ENCODE results near the gene BRINP2.

BRINP2 gene

DNA sequence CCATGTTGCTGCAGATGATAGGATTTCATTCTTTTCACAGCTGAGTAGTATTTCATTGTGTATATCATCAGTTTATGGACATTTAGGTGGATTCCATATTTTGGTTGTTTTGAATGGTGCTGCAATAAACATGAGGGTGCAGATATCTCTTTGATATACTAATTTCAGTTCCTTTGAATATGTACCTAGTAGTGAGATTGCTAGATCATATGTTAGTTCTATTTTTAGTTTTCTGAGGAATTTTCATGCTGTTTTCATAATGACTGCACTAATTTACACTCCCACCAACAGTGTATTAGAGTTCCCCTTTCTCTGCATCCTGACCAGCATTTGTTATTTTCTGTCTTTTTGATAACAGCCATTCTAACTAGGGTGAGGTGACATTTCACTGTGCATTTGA is 82.1 kb downstream of the BRINP2 start:
- peaks cover 0 to 6% of the 10 kb centered on the region in 2 donors for H3K4me1 ChIP-seq (ENCODE audit: control insufficient read depth in 1 of 2, insufficient read depth in 2 of 2, low read length in 2 of 2)
- H3K27me3 ChIP-seq (ENCODE audit: low read depth, low read length), result no peaks in the 10 kb centered on the region
- no peaks in the 10 kb centered on the region for H3K9me3 ChIP-seq (ENCODE audit: control insufficient read depth in 1 of 2, low read length in 2 of 2)
- H3K27ac ChIP-seq (ENCODE audit: low read length), result no peak overlapping the region
- no peaks in the 10 kb centered on the region for H3K36me3 ChIP-seq (ENCODE audit: control insufficient read depth in 1 of 2, insufficient read depth in 2 of 2, low read length in 2 of 2)
- no peak overlapping the region for H3K4me3 ChIP-seq (ENCODE audit: low read depth in 1 of 2, low read length in 2 of 2)

DNA sequence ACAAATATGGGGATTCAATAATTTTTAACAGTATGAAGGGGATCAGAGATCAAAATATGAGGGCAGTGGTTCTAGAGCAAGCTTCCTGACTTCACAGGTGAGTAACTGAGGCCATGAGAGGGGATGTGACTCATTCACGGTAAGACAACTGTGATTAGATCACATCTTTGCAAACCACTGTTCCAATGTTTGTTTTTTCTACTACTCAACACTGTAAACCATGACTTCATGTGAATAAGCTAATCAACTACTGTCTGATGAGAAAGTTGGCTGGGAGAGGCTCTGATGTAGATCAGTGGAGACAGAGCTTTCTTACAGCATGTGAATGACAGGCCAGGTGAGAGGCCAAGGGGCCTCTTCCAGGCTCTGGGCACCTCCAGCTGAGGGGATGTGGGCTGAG is 84.7 kb downstream of the BRINP2 start:
- Histone ChIP-seq H3K27me3 (ENCODE audit: low read depth, low read length) (no peaks in the 10 kb centered on the region), H3K27ac (ENCODE audit: low read length) (no peak overlapping the region), H3K9me3 (ENCODE audit: control insufficient read depth in 1 of 2, low read length in 2 of 2) (no peaks in the 10 kb centered on the region), H3K36me3 (ENCODE audit: control insufficient read depth in 1 of 2, insufficient read depth in 2 of 2, low read length in 2 of 2) (no peaks in the 10 kb centered on the region), H3K4me1 (ENCODE audit: control insufficient read depth in 1 of 2, insufficient read depth in 2 of 2, low read length in 2 of 2) (peaks cover 0 to 6% of the 10 kb centered on the region in 2 donors), H3K4me3 (ENCODE audit: low read depth in 1 of 2, low read length in 2 of 2) (no peak overlapping the region)

DNA sequence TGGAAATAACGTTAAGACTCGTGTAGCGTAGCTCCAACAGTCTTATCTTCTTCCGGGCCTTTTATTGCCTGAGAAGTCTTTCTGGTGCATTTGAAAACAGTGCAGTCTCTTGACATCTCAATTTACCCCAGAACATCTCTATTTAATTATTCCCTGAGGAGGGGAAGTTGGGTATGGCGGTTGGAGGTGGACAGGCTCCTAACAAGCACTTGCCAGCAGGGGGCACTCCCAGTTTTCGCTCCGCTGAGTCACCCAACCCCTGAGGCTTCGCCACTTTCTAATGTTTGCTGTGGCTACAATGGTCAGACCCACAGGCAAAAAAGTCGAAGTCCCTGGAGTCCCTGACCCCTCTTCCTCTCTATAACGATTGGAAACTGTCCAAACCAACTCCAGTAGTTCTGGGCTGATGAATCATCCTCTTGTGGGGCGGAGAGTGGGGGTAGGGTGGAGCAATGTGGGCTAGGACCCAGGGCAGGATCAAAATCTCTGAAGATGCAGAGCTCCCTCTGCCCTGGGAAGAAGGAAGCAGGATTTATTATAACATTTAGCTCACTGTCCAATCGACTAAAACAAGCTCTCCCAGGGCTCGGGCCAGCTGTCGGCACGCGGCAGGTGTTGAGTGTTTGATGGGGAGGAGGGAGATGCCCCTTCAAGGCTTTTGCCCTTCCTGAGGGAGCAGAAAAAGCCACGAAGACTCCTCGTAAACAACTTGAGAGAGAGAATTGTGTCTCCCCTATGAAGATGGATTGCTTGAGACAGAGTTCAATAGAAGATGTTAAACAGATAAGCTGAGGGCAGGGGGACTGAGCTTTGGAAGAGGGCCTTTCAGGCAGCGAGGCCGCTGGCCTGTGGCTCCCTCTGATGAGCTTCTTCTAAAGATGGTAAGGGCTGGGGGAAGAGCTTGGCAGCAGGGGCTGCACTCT is 85.7 kb downstream of the BRINP2 start:
- Histone ChIP-seq H3K27me3 (ENCODE audit: low read depth, low read length) (no peaks in the 10 kb centered on the region), H3K4me3 (ENCODE audit: low read depth in 1 of 2, low read length in 2 of 2) (peak overlapping the region in 1 of 2 donors; percentile 1), H3K27ac (ENCODE audit: low read length) (no peak overlapping the region), H3K36me3 (ENCODE audit: control insufficient read depth in 1 of 2, insufficient read depth in 2 of 2, low read length in 2 of 2) (no peaks in the 10 kb centered on the region), H3K4me1 (ENCODE audit: control insufficient read depth in 1 of 2, insufficient read depth in 2 of 2, low read length in 2 of 2) (peaks cover 0 to 6% of the 10 kb centered on the region in 2 donors), H3K9me3 (ENCODE audit: control insufficient read depth in 1 of 2, low read length in 2 of 2) (no peaks in the 10 kb centered on the region)

DNA sequence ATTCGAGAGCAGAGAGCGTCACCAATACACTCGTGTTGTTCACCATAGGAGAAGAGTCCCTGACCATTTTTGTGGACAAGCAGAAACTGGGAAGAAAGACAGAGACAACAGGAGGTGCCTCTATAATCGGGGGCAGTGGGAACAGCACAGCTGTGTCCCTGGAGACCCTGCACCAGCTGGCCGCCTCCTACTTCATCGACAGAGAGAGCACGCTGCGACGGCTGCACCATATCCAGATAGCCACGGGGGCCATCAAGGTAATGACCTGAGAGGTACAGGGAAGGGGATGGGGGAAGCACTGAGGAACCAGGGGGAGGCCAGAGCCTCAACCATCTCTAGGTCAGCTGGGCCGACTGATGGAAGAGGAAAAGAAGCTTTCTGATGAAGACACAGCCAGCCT is 86.4 kb downstream of the BRINP2 start:
- Histone ChIP-seq H3K36me3 (ENCODE audit: control insufficient read depth in 1 of 2, insufficient read depth in 2 of 2, low read length in 2 of 2) (no peaks in the 10 kb centered on the region), H3K4me3 (ENCODE audit: low read depth in 1 of 2, low read length in 2 of 2) (no peak overlapping the region), H3K27me3 (ENCODE audit: low read depth, low read length) (no peaks in the 10 kb centered on the region), H3K27ac (ENCODE audit: low read length) (no peak overlapping the region), H3K4me1 (ENCODE audit: control insufficient read depth in 1 of 2, insufficient read depth in 2 of 2, low read length in 2 of 2) (peaks cover 0 to 6% of the 10 kb centered on the region in 2 donors), H3K9me3 (ENCODE audit: control insufficient read depth in 1 of 2, low read length in 2 of 2) (no peaks in the 10 kb centered on the region)

DNA sequence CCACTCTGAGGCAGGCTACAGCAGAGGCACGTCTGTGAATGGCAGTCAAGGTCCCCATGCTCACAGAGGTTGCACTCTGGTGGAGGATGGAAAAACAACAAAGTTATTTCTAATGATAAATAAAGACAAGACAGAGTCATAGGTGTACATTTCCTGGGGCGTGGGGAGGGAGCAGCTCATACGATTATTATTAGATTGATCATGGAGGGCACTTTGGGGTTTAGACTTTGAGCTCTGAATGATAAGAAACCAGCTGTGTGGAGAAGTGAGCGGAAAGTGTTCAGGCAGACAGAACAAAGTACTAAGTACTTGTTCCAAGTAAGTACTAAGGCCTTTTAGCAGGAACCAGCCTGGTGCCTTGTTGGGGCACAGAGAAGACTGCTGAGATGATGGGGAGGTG is 86.8 kb downstream of the BRINP2 start:
- H3K27me3 ChIP-seq (ENCODE audit: low read depth, low read length), result no peaks in the 10 kb centered on the region
- H3K36me3 ChIP-seq (ENCODE audit: control insufficient read depth in 1 of 2, insufficient read depth in 2 of 2, low read length in 2 of 2), result no peaks in the 10 kb centered on the region
- H3K9me3 ChIP-seq (ENCODE audit: control insufficient read depth in 1 of 2, low read length in 2 of 2), result no peaks in the 10 kb centered on the region
- H3K4me3 ChIP-seq (ENCODE audit: low read depth in 1 of 2, low read length in 2 of 2), result no peak overlapping the region
- H3K4me1 ChIP-seq (ENCODE audit: control insufficient read depth in 1 of 2, insufficient read depth in 2 of 2, low read length in 2 of 2), result peaks cover 0 to 6% of the 10 kb centered on the region in 2 donors
- H3K27ac ChIP-seq (ENCODE audit: low read length), result no peak overlapping the region

DNA sequence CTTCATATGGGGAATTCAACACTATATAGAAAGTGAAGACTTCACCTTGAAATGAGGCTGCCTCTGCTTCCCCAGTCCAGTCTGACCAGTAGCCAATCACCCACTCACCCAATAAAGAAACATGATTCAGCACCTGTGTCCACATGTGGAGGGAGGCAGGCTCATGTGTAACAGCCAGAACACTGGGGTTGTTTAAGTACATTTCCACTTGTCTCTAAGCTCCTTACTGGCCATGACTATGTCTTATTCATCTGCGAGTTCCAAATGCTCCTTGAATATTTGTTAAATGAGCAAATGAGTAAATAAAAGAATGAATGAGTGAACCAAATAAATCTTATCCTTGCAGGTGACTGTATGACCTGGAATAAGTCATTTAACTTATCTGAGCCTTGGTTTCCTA is 100.1 kb downstream of the BRINP2 start:
- H3K9me3 ChIP-seq (ENCODE audit: control insufficient read depth in 1 of 2, low read length in 2 of 2), result no peaks in the 10 kb centered on the region
- H3K27ac ChIP-seq (ENCODE audit: low read length), result no peak overlapping the region
- H3K27me3 ChIP-seq (ENCODE audit: low read depth, low read length), result no peaks in the 10 kb centered on the region
- H3K4me3 ChIP-seq (ENCODE audit: low read depth in 1 of 2, low read length in 2 of 2), result no peak overlapping the region
- H3K36me3 ChIP-seq (ENCODE audit: control insufficient read depth in 1 of 2, insufficient read depth in 2 of 2, low read length in 2 of 2), result no peaks in the 10 kb centered on the region
- peaks cover 7% of the 10 kb centered on the region in 2 donors for H3K4me1 ChIP-seq (ENCODE audit: control insufficient read depth in 1 of 2, insufficient read depth in 2 of 2, low read length in 2 of 2)

DNA sequence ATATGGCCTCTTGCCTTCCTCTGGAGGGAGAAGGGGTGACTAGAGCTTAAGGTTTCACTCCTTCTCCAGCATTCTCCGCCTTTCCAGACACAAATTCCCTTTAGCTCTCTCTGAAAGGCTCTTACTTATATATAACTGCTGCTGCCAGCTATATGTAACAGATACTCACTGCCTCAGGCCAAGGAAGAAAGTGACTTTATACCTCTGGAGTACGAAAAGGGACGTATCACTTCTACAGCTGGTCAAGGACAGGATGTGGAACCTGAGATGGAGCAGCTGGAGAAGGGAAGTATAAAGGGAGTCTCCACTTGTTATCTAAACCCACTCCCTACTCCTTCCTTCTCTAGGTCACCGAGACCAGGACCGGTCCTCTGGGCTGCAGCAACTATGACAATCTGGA is 102.4 kb downstream of the BRINP2 start:
- Histone ChIP-seq H3K4me1 (ENCODE audit: control insufficient read depth in 1 of 2, insufficient read depth in 2 of 2, low read length in 2 of 2) (peaks cover 7% of the 10 kb centered on the region in 2 donors), H3K36me3 (ENCODE audit: control insufficient read depth in 1 of 2, insufficient read depth in 2 of 2, low read length in 2 of 2) (no peaks in the 10 kb centered on the region), H3K27me3 (ENCODE audit: low read depth, low read length) (no peaks in the 10 kb centered on the region), H3K4me3 (ENCODE audit: low read depth in 1 of 2, low read length in 2 of 2) (no peak overlapping the region), H3K9me3 (ENCODE audit: control insufficient read depth in 1 of 2, low read length in 2 of 2) (no peaks in the 10 kb centered on the region), H3K27ac (ENCODE audit: low read length) (no peak overlapping the region)

DNA sequence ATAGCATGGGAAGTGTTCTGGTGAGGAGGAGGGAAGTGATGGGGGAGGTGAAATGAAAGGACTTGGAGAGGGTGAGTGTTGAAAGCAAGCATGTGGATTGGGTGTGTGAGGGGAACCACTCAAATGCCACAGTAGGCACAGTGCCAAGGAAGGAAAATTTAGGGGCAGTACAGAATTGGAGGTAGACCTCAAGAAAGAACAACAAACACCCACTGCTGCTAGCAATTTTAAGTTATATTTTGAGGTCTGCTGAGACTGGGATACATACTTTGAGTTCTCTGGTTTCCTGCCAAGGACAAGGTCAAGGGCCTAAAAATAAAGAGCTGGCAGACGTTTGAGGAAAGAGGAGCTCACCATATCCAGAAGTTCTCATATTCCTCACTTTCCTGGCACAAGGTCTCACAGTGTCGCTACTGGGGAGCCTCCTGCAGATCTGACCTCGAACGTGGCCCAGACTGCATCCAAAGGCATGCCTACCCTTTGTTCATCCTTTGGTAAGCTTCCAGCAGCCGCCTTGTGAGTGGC is 104.0 kb downstream of the BRINP2 start:
- Histone ChIP-seq H3K27ac (ENCODE audit: low read length) (no peak overlapping the region), H3K4me1 (ENCODE audit: control insufficient read depth in 1 of 2, insufficient read depth in 2 of 2, low read length in 2 of 2) (peaks cover 7% of the 10 kb centered on the region in 2 donors), H3K36me3 (ENCODE audit: control insufficient read depth in 1 of 2, insufficient read depth in 2 of 2, low read length in 2 of 2) (no peaks in the 10 kb centered on the region), H3K9me3 (ENCODE audit: control insufficient read depth in 1 of 2, low read length in 2 of 2) (no peaks in the 10 kb centered on the region), H3K4me3 (ENCODE audit: low read depth in 1 of 2, low read length in 2 of 2) (no peak overlapping the region), H3K27me3 (ENCODE audit: low read depth, low read length) (no peaks in the 10 kb centered on the region)

DNA sequence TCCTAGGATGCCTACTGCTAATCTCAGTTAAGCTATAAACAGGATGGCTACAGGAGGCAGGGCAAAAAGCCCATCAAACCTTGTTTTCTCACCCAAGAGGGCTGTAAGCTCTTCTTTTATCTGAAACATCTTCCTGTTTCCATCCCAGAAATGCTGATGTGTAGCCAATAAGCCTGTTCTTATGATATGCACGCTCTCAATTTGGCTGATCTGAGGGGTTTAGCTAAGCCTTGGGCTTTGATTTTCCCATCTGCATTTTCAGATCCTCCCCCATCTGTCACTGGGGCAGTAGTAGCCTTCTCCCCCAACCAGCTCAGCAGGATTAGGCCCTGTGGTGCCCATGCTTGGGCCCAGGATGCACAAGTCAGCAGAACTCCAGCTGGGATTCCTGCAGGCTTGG is 105.0 kb downstream of the BRINP2 start:
- Histone ChIP-seq H3K36me3 (ENCODE audit: control insufficient read depth in 1 of 2, insufficient read depth in 2 of 2, low read length in 2 of 2) (no peaks in the 10 kb centered on the region), H3K27me3 (ENCODE audit: low read depth, low read length) (no peaks in the 10 kb centered on the region), H3K4me3 (ENCODE audit: low read depth in 1 of 2, low read length in 2 of 2) (no peak overlapping the region), H3K4me1 (ENCODE audit: control insufficient read depth in 1 of 2, insufficient read depth in 2 of 2, low read length in 2 of 2) (peaks cover 7% of the 10 kb centered on the region in 2 donors), H3K27ac (ENCODE audit: low read length) (no peak overlapping the region), H3K9me3 (ENCODE audit: control insufficient read depth in 1 of 2, low read length in 2 of 2) (no peaks in the 10 kb centered on the region)

DNA sequence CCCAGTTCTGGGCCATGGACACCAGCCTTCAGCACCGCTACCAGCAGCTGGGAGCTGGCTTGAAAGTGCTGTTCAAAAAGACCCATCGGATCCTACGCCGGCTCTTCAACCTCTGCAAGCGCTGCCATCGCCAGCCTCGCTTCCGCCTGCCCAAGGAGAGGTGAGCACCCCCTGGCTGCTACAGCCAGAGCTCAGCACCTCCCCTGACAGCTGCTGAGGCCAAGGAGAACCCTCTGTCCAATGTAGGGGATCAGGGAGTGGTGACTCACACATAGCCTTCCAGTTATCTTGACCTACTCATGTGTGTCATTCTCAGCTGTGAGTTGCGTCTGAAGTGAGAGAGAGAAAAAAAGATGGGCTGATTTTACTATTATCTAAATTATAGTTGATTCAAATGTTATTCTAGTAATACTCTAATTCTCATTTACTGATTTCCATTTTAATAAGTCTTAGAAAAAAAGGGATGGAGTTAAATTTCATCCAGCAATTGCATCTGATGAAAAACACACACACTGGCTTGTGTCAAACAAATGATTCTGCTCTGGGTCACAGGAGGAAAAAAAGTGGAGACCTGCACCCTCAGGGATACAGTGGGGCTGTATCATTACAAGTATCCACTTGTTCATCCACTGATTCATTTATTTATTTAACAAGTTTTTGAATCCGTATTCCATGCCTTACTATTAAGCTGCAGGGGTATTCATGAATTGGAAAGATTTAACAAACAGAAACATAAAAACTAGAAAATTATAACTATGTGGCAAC is 108.0 kb downstream of the BRINP2 start:
- H3K36me3 ChIP-seq (ENCODE audit: control insufficient read depth in 1 of 2, insufficient read depth in 2 of 2, low read length in 2 of 2), result no peaks in the 10 kb centered on the region
- H3K27me3 ChIP-seq (ENCODE audit: low read depth, low read length), result no peaks in the 10 kb centered on the region
- H3K4me1 ChIP-seq (ENCODE audit: control insufficient read depth in 1 of 2, insufficient read depth in 2 of 2, low read length in 2 of 2), result peaks cover 7% of the 10 kb centered on the region in 2 donors
- H3K4me3 ChIP-seq (ENCODE audit: low read depth in 1 of 2, low read length in 2 of 2), result no peak overlapping the region
- H3K9me3 ChIP-seq (ENCODE audit: control insufficient read depth in 1 of 2, low read length in 2 of 2), result no peaks in the 10 kb centered on the region
- H3K27ac ChIP-seq (ENCODE audit: low read length), result no peak overlapping the region

DNA sequence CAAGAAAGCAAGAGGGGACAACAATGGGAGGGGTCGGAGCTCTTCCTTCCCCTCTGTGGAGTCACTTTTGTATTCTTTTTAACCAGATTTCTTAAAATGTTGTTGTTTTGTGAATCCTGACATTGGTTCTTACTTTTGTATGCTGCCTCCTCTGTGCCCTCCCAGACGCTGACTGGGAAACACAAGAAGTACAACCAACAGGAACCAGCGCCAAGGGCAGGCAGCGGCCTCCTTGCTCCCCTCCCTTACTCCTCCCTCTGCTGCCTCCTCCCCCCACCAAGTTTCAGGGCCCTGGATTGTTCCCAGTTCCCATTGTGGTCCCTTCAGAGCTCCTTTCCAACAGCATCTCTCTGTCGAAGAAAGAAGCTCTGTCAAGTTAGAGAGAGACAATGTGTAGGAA is 111.1 kb downstream of the BRINP2 start:
- no peaks in the 10 kb centered on the region for H3K36me3 ChIP-seq (ENCODE audit: control insufficient read depth in 1 of 2, insufficient read depth in 2 of 2, low read length in 2 of 2)
- no peak overlapping the region for H3K27ac ChIP-seq (ENCODE audit: low read length)
- H3K9me3 ChIP-seq (ENCODE audit: control insufficient read depth in 1 of 2, low read length in 2 of 2), result no peaks in the 10 kb centered on the region
- H3K4me1 ChIP-seq (ENCODE audit: control insufficient read depth in 1 of 2, insufficient read depth in 2 of 2, low read length in 2 of 2), result no peaks in the 10 kb centered on the region
- no peaks in the 10 kb centered on the region for H3K27me3 ChIP-seq (ENCODE audit: low read depth, low read length)
- H3K4me3 ChIP-seq (ENCODE audit: low read depth in 1 of 2, low read length in 2 of 2), result no peak overlapping the region

Data from muscle layer of duodenum (tissue), 2 donors.